D721Med (cell line): ENCODE results near the gene ATP6AP1.

Source experiments
- DNase-seq: peaks from one replicate; pipeline ENCODE4 v3.0.0; 2011; ENCODE audit warnings: low spot score; ENCODE audit not compliant: insufficient read length
- FAIRE-seq: peaks from 2 replicates; lab custom pipeline; 2011; peaks lifted over from hg19 to GRCh38; lab: Jason Lieb, UNC
- CTCF ChIP-seq: IDR thresholded peaks from 2 replicates; pipeline ENCODE4 v1.5.1; 2012; ENCODE audit warnings: mild to moderate bottlenecking, control low read depth; ENCODE audit not compliant: insufficient read depth; ENCODE audit errors: missing control alignments

The ATP6AP1 gene

DNA sequence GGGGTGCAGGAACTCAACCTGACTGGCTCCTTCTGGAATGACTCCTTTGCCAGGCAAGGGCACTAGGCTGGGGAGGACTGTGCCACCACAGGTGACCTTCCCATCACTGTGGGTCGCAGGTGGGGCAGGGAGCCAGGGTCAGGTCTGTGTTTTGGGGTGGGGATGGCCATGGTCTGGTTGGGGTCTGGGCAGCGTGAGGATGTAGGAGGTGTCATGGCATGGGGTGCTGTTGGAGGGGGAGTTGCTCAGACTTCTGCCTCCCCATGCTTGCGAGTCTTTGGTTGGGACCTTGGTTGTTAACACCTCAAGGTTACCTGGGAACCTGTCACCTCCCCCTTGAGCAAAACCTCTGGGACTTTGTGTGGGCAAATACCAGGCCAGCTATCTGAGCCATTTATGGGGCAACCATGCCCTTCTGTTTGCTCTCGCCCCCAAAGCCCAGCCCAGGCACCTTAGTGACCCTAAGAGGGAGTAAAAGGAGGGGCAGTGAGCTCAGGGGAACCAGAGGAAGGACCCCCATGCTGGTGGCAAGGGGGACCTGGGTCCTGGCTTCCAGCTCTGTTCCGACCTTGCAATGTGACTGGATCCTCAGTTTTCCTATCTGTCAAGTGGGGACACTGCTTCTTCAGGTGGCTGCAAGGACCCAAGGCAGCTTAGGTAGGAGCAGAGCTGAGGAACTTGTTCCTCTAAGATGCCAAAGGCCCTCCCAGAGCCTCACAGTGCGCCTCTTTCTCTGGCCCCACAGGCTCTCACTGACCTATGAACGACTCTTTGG, 6.1 kb downstream of the ATP6AP1 start:
- DNase-seq (no peak), FAIRE-seq (no peak)
- no peak for TF ChIP-seq CTCF

GRCh38 chrX:154435171-154435733, 6.8 kb downstream of the ATP6AP1 start:
- TF ChIP-seq CTCF: no peak
- FAIRE-seq: no peak
- no peak for DNase-seq

DNA sequence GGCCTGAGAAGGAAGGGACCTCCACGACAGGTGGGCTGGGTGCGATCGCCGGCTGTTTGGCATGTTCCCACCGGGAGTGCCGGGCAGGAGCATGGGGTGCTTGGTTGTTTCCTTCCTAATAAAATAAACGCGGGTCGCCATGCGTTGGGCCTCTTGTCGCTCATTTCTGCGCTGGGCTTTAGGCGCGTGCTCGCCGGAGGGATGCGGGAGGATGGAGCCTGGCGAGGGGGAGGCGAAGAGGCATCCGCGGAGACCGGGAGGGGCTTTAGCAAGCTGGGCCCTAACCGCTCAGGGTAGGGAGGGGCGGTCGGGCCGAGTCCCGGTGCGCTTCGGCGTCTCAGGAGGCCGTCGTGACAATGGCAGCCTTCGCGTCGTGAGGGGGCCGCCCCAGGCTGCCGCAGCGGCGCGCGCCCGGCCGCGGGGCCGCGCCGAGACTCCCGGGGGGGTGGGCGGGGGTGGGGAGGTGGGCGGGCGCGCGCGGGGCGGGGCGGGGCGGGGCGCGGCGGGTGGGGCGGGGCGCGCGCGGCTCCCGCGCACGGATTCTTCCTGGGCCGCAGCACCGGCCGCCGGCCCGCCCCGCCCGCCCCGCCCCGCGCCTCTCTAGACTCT, 8.0 kb downstream of the ATP6AP1 start:
- TF ChIP-seq CTCF: no peak
- DNase-seq (peak; percentile 67), FAIRE-seq (no peak)

DNA sequence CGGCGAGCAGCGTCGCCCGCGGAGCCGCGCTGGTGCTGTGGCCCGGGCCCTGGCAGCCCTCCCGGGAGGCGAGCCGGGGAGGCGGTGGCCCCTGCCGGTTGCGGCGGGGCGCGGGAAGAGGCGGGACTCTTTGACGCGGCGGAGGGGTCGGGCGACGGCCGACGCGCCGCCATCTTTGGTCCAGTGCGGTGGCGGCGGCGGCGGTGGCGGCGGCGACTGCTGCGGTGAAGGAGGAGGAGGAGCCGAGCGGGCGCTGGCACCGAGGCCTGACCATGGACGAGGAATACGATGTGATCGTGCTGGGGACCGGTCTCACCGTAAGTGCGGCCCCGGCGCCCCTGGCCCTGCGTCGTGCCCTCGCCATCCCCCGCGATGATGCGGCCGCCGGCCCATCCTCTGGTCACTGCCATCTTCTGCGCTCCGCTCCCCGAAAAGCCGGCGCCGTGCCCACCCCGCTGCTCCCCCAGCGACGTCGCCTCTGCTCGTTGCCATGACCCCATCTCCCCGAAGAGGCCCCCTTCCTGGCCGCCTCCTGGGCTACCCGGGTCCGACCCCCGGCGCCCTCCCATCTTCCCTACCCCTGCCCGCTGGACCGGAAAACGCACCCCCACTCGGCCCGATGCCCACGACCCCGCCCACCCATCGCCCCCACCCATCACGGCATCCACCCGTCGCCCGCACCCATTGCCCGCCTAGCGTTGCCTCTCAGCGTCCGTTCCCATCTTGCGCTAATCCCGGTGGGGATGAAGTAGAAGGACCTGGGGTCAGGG, 8.7 kb downstream of the ATP6AP1 start, which contains the start of gene GDI1:
Gene GDI1, plus strand, starts transcription at position 172 of the 770 bp plus-strand sequence. Its CDS starts 101 bp downstream, at position 273.
- no peak for FAIRE-seq
- peak; percentile 41 for DNase-seq
- TF ChIP-seq CTCF: no peak

GRCh38 chrX:154437971-154438893, 9.8 kb downstream of the ATP6AP1 start:
- no peak for TF ChIP-seq CTCF
- FAIRE-seq: no peak
- no peak for DNase-seq

GRCh38 chrX:154439841-154440240, 11.4 kb downstream of the ATP6AP1 start:
- no peak for DNase-seq
- FAIRE-seq: no peak
- TF ChIP-seq CTCF: no peak
